Skin epidermis (tissue), 12 donors: ENCODE data around the gene ARHGEF11.

ENCODE experiments used
- H3K27ac ChIP-seq, 21 experiments: fragments of 200-600 bp; sonication (generic) in 11 of 21; one replicate each; pipeline ENCODE4 v1.5.0; 2020; ENCODE audit warnings: mild to moderate bottlenecking in 3 of 21, inconsistent platforms in 2 of 21, moderate library complexity in 2 of 21
- H3K4me3 ChIP-seq, 7 experiments: fragments of 200-600 bp; sonication (generic) in 2 of 7; one replicate each; pipeline ENCODE4 v1.5.0; 2020; ENCODE audit warnings: inconsistent platforms in 2 of 7, mild to moderate bottlenecking in 2 of 7, moderate library complexity in 1 of 7

ARHGEF11 gene

DNA sequence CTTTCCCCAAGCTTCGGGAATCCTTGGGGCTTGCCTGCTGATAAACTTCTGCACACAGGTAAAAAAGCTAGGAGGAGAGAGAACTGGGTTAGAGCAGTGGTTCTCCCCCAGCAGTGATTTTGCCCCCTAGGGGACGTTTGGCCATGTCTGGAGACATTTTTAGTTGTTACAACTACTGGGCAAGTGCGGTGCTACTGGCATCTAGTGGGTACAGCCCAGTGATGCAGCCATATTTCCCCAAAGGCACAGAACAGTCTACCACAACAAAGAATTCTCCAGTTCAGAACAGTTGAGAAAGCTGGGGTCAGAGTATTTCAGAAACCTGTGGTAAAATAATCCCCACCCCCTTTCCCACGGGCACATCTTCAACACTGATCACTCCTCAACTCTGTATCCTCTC lies 83.8 kb downstream of the ARHGEF11 start:
- H3K4me3 ChIP-seq = no peak overlapping the region

GRCh38 chr1:156959925-156960324 lies 85.6 kb downstream of the ARHGEF11 start:
- no peak overlapping the region for H3K4me3 ChIP-seq
- no peak overlapping the region for H3K27ac ChIP-seq

More for the DNA sequence above, 83.8 kb downstream of the ARHGEF11 start:
- no peak overlapping the region for H3K27ac ChIP-seq

GRCh38 chr1:156959414-156959813 lies 86.1 kb downstream of the ARHGEF11 start:
- Histone ChIP-seq H3K4me3 (no peak overlapping the region), H3K27ac (no peak overlapping the region)

DNA sequence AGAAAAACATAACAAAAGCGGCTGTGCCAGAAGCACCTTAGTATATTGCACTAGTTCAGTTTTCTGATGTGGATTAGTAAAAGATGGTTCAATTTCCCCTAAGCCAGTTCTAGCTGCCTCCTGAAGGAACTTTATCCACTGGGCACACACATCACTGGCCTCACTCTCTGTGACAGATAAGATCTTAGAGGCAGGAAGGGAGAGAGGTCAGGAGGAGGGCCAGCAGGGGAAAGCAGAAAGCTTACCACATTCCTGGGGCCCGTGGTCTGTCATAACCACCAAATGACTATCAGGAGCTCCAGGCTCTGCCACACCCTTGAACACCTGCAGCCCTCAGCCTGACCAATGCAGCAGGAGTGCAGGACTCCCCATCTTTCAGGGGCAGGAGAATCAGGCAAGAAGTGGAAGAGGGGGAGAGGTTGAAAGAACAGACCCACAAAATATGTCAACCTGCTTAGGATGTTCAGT lies 87.3 kb downstream of the ARHGEF11 start:
- no peak overlapping the region for H3K27ac ChIP-seq

GRCh38 chr1:156957634-156958033 lies 87.9 kb downstream of the ARHGEF11 start:
- Histone ChIP-seq H3K4me3 (no peak overlapping the region), H3K27ac (no peak overlapping the region)

More for the DNA sequence above, 87.3 kb downstream of the ARHGEF11 start:
- H3K4me3 ChIP-seq = no peak overlapping the region

GRCh38 chr1:156956333-156956732 lies 89.2 kb downstream of the ARHGEF11 start:
- Histone ChIP-seq H3K27ac (no peak overlapping the region), H3K4me3 (no peak overlapping the region)

- H3K27ac ChIP-seq = no peak overlapping the region
- no peak overlapping the region for H3K4me3 ChIP-seq
Observed at GRCh38 chr1:156953571-156953970, 92.0 kb downstream of the ARHGEF11 start.

GRCh38 chr1:156951371-156951770 lies 94.2 kb downstream of the ARHGEF11 start:
- no peak overlapping the region for H3K4me3 ChIP-seq

GRCh38 chr1:156949127-156949526 lies 96.4 kb downstream of the ARHGEF11 start:
- H3K27ac ChIP-seq = no peak overlapping the region
- H3K4me3 ChIP-seq = no peak overlapping the region

More at GRCh38 chr1:156951371-156951770, 94.2 kb downstream of the ARHGEF11 start:
- no peak overlapping the region for H3K27ac ChIP-seq

DNA sequence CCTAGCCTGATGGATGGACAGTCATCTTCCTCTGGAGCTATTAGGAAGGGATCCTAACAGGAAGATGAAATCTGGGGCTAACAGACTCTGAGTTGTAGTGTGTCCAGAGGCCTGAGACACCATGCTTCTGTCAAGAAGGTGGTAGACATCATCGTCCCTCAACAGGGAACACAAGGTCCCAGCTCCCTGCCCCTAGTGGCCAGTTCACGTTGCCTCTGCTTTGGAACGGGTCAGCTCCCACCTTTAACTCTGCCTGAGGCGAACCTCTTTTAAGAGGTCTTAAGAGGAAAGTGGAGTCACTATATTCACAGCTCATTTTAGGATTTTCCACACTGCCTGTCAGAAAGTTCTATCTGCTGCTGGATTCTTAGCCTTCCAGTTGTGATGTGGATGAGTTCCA lies 96.8 kb downstream of the ARHGEF11 start:
- Histone ChIP-seq H3K4me3 (no peak overlapping the region), H3K27ac (no peak overlapping the region)

DNA sequence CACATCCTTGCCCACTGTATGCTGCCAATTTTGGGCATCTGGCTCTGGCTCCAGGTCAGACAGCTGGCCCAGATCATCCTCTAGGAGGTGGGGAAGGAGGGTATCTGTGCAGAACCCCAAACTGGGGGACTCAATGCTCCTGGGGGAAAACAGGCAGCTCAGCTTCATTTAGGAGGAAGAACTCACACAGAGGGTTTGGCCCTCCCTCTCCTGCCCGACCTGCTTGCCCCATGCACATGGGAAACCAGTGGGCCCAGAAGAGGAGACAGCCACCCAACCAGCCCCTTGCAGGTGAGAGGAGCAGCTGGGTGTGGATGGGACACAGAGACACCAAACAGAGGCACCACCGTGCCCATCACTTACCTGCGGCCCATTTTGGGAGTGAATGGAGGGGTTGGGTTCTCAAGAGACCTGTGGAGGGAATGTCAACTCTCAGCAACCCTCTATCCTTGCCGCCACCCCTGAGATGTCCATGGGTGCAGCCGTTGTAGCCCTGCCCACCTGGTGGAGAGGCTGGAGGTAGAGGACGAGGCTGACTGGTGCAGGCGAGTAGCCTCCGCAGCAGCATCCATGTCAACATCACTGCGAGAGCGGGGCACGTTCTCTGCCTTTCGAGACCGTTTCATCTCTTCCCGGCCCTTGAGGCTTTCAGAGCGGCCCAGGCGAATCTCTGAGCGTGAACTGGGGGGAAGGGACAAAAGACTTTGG lies 97.6 kb downstream of the ARHGEF11 start:
- H3K4me3 ChIP-seq = no peak overlapping the region
- no peak overlapping the region for H3K27ac ChIP-seq

DNA sequence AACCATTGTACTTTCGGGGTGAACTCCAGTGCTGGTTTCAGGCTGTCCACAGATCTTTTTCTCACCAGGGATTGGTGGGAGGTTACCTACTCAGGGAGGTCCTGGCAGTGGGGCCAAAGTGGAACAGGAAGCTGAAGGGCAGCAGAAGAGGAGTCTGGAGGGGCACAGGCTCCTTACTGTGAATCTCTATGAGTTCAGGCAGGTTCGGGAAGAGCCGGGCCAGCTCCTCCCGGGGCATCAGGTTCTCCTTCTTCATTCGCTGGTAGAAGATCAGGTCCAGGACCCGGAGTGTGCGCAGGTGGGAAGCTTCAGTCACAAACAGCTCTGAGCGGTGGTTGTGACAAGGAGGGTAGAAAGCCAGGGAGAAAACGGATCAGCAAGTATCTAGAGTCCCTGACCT lies 98.4 kb downstream of the ARHGEF11 start:
- no peak overlapping the region for H3K4me3 ChIP-seq
- H3K27ac ChIP-seq = no peak overlapping the region

DNA sequence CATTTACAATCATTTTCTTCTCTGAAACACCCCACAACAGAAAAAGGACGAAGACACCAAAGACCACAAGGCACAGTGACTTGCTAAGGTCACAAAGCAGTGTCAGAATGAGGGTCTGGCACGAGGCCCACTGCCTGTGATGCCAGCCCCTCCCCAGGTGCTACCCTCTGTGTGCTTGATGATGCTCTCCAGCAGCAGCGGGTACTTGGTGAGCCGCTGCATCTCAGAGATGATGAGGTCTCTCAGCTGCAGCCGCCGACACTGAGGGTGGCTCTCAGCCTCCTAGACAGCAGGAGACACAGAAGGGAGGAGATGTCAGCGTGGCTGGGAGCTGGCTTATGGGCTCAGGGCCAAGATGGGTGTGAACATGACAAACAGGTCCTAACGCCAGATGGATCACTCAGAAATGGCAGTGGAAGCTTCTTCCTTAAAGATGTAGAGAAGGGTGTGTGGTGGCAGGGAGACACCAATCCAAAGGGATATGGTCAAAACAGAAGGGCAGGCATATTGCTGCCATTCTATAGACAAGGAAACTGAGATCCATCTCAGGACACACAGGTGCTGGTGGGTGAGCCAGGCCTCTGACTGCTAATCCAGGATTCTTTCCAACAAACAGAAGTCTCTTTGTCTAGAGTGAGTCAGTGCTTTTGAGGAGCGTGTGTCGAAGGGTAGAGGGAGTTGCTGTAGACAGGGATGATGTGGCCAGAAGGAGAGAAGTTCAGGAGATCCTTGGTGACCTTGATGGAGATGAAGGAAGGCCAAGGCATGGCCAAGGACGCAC lies 99.5 kb downstream of the ARHGEF11 start:
- Histone ChIP-seq H3K4me3 (no peak overlapping the region), H3K27ac (peak overlapping the region in 1 of 21 experiments; percentile 4)

DNA sequence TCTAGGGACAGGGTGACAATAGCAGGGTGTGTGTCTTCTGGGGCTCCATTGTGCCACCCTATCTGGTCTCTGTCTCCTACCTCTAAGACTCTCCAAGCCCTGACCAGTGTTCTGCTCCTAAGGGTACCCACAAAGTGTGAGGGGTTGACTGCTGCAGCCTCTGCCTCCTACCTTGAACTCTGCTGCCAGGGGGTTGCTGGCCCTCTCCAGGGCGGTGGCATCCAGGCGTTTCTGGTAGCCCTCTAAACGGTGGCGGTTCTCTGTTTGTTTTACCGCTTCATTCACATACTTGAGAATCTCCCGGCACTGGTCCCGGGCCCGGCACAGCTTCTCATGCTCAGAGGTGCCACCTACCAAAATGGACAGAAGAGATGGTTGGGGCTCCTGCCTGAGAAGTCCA lies 100.7 kb downstream of the ARHGEF11 start:
- no peak overlapping the region for H3K27ac ChIP-seq
- H3K4me3 ChIP-seq = no peak overlapping the region

DNA sequence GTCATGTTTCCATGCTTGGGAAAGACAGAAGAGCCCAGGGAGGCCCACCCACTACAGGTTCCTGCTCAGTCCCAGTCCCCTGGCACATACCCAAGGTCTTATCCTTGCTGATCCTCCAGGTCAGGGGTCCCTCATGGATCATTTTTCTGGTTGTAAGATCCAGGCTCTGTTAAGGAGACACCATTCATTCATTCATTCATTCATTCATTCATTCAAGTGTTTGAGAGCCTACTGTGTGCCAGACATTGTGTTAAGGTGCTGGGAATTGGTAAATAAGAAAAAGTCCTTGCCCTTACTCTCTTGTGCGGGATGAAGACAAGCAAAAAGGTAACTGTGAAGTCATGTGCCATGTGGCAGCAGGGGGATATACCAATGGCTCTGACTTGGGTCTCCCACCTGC lies 101.3 kb downstream of the ARHGEF11 start:
- H3K4me3 ChIP-seq = no peak overlapping the region
- no peak overlapping the region for H3K27ac ChIP-seq

DNA sequence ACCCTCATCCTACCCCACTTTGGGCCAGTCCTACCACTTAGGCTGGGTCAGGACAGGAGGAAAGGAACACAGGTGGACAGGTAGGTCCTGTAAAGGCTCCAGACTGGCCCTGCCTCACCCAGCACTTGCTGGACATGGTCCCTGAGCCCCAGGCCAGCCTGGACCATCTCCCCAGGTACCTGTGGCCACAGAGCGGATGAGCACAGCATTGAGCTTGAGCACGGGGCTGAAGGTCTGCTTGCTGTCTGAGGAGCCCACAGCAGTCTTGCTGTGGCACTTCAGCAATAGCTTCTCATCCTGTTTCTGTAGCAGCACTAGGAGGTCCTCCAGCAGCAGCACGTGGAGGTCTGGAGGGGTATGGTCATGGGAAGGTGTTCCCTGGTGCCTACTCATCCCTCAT lies 101.8 kb downstream of the ARHGEF11 start:
- H3K27ac ChIP-seq = no peak overlapping the region
- H3K4me3 ChIP-seq = no peak overlapping the region

GRCh38 chr1:156942576-156942975 lies 103.0 kb downstream of the ARHGEF11 start:
- Histone ChIP-seq H3K4me3 (no peak overlapping the region), H3K27ac (no peak overlapping the region)

- H3K27ac ChIP-seq = no peak overlapping the region
- no peak overlapping the region for H3K4me3 ChIP-seq
Observed at GRCh38 chr1:156942176-156942575, 103.4 kb downstream of the ARHGEF11 start.

- Histone ChIP-seq H3K27ac (no peak overlapping the region), H3K4me3 (no peak overlapping the region)
Observed at GRCh38 chr1:156941675-156942074, 103.9 kb downstream of the ARHGEF11 start.

GRCh38 chr1:156939786-156940334 lies 105.7 kb downstream of the ARHGEF11 start:
- Histone ChIP-seq H3K4me3 (no peak overlapping the region), H3K27ac (no peak overlapping the region)

DNA sequence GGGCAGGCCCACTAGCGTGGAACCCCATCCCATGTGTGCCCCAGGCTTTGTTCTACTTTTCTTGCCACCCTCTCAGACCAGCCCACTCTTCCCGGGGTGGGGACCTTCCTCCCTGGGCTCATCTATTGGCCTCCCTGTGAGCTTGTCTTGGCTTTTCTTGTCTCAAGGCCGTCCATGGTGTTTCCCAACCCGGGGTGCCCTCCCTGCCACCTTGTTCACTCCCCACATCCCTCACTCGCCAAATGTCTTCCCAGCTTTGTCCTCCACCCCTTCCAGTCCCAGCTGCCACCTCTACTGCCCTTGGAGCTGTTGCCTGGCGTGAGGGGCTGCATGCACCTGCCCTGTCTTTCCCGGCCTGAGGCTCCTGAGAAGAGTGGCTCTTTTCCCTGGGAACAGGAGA lies 106.7 kb downstream of the ARHGEF11 start:
- Histone ChIP-seq H3K27ac (no peak overlapping the region), H3K4me3 (no peak overlapping the region)
